GM10248 (cell line): Measurements from ENCODE around the gene CACNA2D2.

ENCODE experiments used
- CTCF ChIA-PET: fragments of 300-600 bp; sonication (Branson Sonifier 250); formaldehyde crosslinking; extraction: SDS; loops from one replicate; lab custom pipeline; 2021; ENCODE audit warnings: antibody characterized with exemption; lab: Yijun Ruan, JAX
- POLR2A ChIA-PET: fragments of 350-650 bp; sonication (Branson Sonifier 250); formaldehyde crosslinking; extraction: SDS; loops from one replicate; lab custom pipeline; 2020; ENCODE audit warnings: antibody characterized with exemption; lab: Yijun Ruan, JAX
- DNase-seq: peaks from one replicate; pipeline ENCODE4 v3.0.0; 2012; ENCODE audit errors: extremely low spot score
- TF ChIP-seq, protein P1 (sequence below): IDR thresholded peaks from 2 replicates; pipeline ENCODE4 v1.5.1; 2012; ENCODE audit warnings: mild to moderate bottlenecking, low read depth; ENCODE audit errors: extremely low read depth, missing control alignments, control extremely low read depth

CACNA2D2 gene

DNA sequence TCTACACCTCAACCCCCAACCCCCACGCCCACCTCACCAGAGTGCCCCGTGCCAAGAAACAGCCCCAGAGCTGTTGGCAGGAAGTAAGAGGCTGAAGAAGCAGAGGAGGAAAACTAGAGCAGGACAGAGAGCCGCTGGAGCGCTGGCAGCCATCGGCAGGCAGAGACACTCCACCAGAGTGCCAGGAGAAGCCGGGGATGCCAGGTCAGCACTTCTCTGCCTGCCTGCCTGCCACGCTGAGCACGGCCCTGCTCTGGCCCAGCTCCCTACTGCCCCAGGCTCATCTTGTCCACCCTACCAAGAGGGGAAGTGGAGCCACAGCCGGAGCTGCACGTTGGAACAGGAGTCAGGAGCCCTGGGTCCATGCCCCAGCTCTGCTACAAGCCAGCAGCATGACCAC lies 29.7 kb downstream of the CACNA2D2 start:
- ChIA-PET CTCF (interaction anchor here (0.9 to 2.0 kb wide), 4 partner anchors 14 to 69 kb away, joined by 3 to 9 read pairs (median 6); no protein-coding TSS in a partner anchor), POLR2A (no interaction called here)
- DNase-seq, result no peak
- TF ChIP-seq, protein P1, sequence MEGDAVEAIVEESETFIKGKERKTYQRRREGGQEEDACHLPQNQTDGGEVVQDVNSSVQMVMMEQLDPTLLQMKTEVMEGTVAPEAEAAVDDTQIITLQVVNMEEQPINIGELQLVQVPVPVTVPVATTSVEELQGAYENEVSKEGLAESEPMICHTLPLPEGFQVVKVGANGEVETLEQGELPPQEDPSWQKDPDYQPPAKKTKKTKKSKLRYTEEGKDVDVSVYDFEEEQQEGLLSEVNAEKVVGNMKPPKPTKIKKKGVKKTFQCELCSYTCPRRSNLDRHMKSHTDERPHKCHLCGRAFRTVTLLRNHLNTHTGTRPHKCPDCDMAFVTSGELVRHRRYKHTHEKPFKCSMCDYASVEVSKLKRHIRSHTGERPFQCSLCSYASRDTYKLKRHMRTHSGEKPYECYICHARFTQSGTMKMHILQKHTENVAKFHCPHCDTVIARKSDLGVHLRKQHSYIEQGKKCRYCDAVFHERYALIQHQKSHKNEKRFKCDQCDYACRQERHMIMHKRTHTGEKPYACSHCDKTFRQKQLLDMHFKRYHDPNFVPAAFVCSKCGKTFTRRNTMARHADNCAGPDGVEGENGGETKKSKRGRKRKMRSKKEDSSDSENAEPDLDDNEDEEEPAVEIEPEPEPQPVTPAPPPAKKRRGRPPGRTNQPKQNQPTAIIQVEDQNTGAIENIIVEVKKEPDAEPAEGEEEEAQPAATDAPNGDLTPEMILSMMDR, result no peak

DNA sequence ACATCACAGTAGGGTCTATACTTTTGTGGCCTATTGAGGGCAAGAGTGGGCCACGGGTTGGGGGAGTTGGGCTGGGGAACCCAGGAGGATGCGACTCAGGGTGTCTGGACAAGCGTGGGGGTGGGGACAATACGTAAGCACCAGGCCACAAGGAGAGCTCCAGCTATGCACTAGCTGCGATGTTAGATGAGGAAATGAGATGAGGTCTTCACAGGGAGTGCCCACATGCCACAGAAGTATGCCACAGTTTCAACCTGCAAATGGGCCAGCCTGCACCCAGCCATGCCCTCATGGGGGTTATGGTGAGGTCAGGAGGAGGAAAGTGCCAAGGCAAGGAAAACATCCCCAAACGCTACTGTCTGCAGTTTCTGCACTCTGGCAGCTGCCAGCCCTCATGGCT lies 30.5 kb downstream of the CACNA2D2 start:
- TF ChIP-seq, protein P1, result no peak
- no peak for DNase-seq
- POLR2A ChIA-PET, result no interaction called here
- CTCF ChIA-PET, result interaction anchor here (1.7 to 1.8 kb wide), 2 partner anchors 14 to 69 kb away, joined by 6 to 9 read pairs; no protein-coding TSS in a partner anchor

DNA sequence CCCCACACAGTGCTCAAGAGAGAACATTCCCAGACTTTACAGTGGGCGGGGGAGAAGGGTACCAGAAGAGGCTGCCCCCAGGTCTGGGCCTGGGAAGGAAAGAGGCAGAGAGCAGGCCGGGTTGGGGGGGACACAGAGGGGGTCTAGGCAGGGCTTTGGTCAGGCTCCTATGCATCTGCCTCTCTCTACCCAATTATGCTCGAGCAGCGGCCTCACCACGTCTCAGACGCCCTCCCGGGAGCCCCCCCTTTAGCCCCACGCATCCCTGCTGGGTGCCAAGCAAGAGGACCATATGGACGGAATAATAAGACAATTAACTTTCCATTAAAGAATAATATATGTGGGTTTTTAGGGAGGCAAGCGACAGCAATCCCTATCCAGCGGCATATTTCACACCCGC lies 32.8 kb downstream of the CACNA2D2 start:
- CTCF ChIA-PET, result no interaction called here

DNA sequence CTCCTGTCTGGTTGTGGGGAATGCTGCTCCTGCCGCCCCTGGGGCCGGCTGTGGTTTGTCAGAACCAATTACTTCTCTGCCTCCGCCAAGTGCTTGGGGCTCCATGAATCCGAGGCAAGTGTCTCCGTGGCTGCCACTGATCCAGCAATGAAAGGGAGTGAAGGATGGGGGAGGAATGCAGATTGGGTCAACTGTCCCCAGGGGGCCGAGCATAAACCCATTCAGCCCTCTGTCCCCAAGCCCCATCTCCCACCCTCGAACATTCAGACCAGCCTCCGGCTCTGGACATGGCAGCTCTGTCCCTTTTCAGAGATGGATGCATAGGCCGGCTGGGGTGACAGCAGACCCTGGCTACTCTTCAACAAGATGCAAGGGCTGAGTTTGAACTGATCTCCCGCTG lies 35.5 kb downstream of the CACNA2D2 start:
- ChIA-PET CTCF (no interaction called here), POLR2A (no interaction called here)
- TF ChIP-seq, protein P1, result no peak
- no peak for DNase-seq

More for the DNA sequence above, 32.8 kb downstream of the CACNA2D2 start:
- TF ChIP-seq, protein P1, result no peak
- POLR2A ChIA-PET, result no interaction called here
- DNase-seq, result no peak

DNA sequence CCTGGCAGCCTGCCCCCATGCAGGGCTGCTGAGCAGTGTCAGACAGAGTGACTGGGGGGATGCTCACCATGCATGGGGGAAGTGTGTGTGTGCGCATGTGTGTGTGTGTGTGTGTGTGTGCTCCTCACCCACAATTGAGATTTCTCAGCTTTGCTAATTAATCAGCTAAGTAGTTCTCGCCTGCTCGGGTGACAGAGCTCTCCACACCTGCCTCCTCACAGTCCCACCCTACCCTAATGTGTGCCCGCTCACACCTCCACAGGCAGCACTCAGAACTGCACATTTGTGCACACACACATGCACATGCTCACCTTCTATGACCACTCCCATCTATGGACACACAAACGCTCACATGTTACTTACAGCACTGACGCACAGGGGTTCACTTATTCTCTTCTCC lies 37.3 kb downstream of the CACNA2D2 start:
- ChIA-PET POLR2A (no interaction called here), CTCF (no interaction called here)
- no peak for DNase-seq
- TF ChIP-seq, protein P1, result no peak

DNA sequence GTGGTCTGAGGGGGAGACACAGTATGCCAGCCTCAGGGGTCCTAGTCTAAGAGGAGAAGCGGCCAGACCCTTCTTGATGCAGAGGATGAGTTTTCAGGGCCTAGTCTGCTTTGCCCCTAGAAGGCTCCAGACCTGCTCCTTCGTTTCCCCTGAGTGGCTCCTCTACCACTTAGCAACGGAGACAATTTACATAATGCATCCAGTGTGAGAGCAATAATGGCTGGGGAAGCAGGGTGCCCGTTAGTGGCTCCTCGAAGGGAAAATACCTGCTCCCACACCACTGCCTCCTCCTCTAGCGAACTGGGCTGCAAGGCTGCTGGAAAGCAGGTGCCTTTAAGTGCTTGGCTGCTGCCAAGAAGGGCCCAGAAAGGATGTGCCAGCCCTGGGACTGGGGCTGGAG lies 38.9 kb downstream of the CACNA2D2 start:
- POLR2A ChIA-PET, result no interaction called here

More for the DNA sequence above, 38.9 kb downstream of the CACNA2D2 start:
- CTCF ChIA-PET, result no interaction called here
- no peak for DNase-seq
- TF ChIP-seq, protein P1, result no peak
